ENCODE measurements around the gene MGLL. TPM values are rescaled to one million over a fixed set of nuclear protein-coding genes. Genes with fewer than 3 reads are reported as not detected.

Gene MGLL
- total and polyA plus RNA-seq, 2 experiments from 2014 or later: 58.7 to 184 TPM

DNA sequence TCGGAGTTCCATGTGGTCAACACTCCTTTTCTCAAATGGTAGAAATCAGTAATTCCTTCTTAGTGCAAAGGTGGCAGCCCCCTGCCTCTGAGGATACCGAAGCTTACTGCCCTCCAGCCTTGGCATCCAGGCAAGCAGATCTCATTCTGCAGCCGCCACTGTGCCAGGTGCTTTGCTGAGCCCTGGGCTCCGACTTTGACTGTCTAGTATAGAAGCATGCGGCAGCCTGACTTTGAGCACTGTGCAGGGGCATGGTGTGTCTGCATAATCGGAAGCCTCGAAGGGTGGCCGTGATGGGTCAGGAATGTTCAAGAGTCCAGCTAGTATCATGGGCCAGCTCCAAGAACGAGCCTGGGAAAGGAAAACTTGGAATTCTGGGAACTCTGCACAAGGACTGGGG, 109.9 kb downstream of the MGLL start:
- in situ Hi-C loops (cut with MboI): no loop called here

DNA sequence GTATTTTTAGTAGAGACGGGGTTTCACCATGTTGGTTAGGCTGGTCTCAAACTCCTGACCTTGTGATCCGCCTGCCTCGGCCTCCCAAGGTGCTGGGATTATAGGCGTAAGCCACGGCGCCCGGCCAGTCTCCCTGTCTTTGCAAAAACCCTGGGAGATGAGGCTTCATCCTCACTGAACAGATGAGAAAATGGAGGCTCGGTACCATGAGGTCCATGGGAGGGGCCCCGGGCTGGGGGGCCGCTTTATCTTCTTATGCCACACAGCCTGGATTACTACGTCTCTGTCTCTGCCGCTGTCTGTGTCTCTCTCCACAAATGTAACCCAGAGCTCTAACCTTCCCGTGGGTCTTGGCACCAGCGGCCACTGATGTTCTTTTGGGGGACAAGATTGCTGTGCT, 110.4 kb downstream of the MGLL start:
- Histone ChIP-seq H3K27me3 (replicated peaks; ENCODE audit: insufficient read depth) (no peaks in the 10 kb centered on the region), H3K9me2 (ENCODE audit: insufficient read depth) (no peaks in the 10 kb centered on the region), H3K9ac (no peak overlapping the region), H3K4me3 (no peak overlapping the region), H2AFZ (no peak overlapping the region), H3K36me3 (ENCODE audit: low read depth) (no peaks in the 10 kb centered on the region; the same call in 1 of the 2 replicates), H3F3A (ENCODE audit: insufficient read depth) (no peaks in the 10 kb centered on the region), H3K9me3 (ENCODE audit: low read depth) (no peaks in the 10 kb centered on the region), H4K20me1 (ENCODE audit: insufficient read depth) (no peaks in the 10 kb centered on the region), H3K27ac (no peak overlapping the region), H3K4me2 (ENCODE audit: unreplicated experiment) (no peak overlapping the region), H3K79me2 (ENCODE audit: insufficient read depth) (no peaks in the 10 kb centered on the region), H3K4me1 (ENCODE audit: insufficient read depth) (no peaks in the 10 kb centered on the region)
- WGBS, 2 experiments (ENCODE audit: low coverage in 1 of 2, low lambda C conversion rate in 2 of 2, missing lambda C conversion rate in 2 of 2): 89 to 91% methylated on average over 14 of the region's 14 CpGs
- no peak for TF ChIP-seq EZH2phosphoT487 (IDR thresholded peaks at IDR 0.05; ENCODE audit: insufficient read depth, low read depth)
- no peak for TF ChIP-seq EZH2 (IDR thresholded peaks at IDR 0.05; ENCODE audit: insufficient read depth, poor library complexity, severe bottlenecking)
- DNase-seq: no peak
- in situ Hi-C loops (cut with MboI): no loop called here

More for the DNA sequence above, 109.9 kb downstream of the MGLL start:
- Histone ChIP-seq H3K79me2 (ENCODE audit: insufficient read depth) (no peaks in the 10 kb centered on the region), H3K36me3 (ENCODE audit: low read depth) (no peaks in the 10 kb centered on the region; the same call in 1 of the 2 replicates), H3K4me1 (ENCODE audit: insufficient read depth) (no peaks in the 10 kb centered on the region), H3K27ac (no peak overlapping the region), H3K27me3 (replicated peaks; ENCODE audit: insufficient read depth) (no peaks in the 10 kb centered on the region), H3K9me3 (ENCODE audit: low read depth) (no peaks in the 10 kb centered on the region), H3K9me2 (ENCODE audit: insufficient read depth) (no peaks in the 10 kb centered on the region), H3K9ac (no peak overlapping the region), H3K4me2 (ENCODE audit: unreplicated experiment) (no peak overlapping the region), H4K20me1 (ENCODE audit: insufficient read depth) (no peaks in the 10 kb centered on the region), H3K4me3 (no peak overlapping the region), H3F3A (ENCODE audit: insufficient read depth) (no peaks in the 10 kb centered on the region), H2AFZ (no peak overlapping the region)
- DNase-seq: no peak
- TF ChIP-seq EZH2phosphoT487 (IDR thresholded peaks at IDR 0.05; ENCODE audit: insufficient read depth, low read depth): no peak
- no peak for TF ChIP-seq EZH2 (IDR thresholded peaks at IDR 0.05; ENCODE audit: insufficient read depth, poor library complexity, severe bottlenecking)
- 87 to 88% methylated on average over 9 of the region's 9 CpGs for WGBS, 2 experiments (ENCODE audit: low coverage in 1 of 2, low lambda C conversion rate in 2 of 2, missing lambda C conversion rate in 2 of 2)

DNA sequence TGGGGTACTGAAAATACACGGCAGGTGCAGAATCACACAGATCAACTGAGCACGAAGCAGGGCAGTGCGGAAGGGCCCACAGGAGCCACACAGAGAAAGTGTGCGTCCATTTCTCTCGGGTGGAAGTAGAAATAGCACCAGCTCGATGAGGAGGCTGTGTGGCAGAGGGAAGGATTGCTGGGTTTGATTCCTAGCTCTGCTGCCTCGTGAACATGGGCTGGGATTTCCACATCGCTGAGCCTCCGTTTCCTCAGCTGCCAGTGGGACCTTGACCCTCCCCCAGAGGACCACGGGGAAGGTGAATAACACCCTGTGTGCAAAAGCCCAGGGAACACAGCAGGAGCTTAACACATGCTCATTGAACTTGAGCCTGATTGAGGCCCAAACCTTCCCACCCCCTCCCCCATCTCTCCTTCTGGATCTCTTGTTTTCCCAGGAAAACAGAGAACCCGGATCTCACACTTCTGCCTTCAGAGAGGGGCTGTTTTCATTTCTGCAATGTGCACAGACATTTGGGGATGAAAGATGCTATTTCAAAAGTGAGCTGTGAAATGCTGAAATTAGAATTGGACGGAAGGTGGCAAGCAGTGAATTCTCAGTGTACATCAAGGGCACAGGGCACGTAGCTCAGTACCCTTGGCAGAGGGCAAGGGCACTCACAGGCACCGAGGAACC, 111.2 kb downstream of the MGLL start:
- no peak for TF ChIP-seq EZH2 (IDR thresholded peaks at IDR 0.05; ENCODE audit: insufficient read depth, poor library complexity, severe bottlenecking)
- Histone ChIP-seq H3K4me1 (ENCODE audit: insufficient read depth) (no peaks in the 10 kb centered on the region), H3K36me3 (ENCODE audit: low read depth) (no peaks in the 10 kb centered on the region; the same call in 1 of the 2 replicates), H3K4me2 (ENCODE audit: unreplicated experiment) (no peak overlapping the region), H3K27ac (no peak overlapping the region), H3K9ac (no peak overlapping the region), H4K20me1 (ENCODE audit: insufficient read depth) (no peaks in the 10 kb centered on the region), H3K79me2 (ENCODE audit: insufficient read depth) (no peaks in the 10 kb centered on the region), H3K9me2 (ENCODE audit: insufficient read depth) (no peaks in the 10 kb centered on the region), H3K4me3 (no peak overlapping the region), H3F3A (ENCODE audit: insufficient read depth) (no peaks in the 10 kb centered on the region), H2AFZ (no peak overlapping the region), H3K9me3 (ENCODE audit: low read depth) (no peaks in the 10 kb centered on the region), H3K27me3 (replicated peaks; ENCODE audit: insufficient read depth) (no peaks in the 10 kb centered on the region)
- in situ Hi-C loops (cut with MboI): no loop called here
- 86 to 89% methylated on average over 14 of the region's 14 CpGs for WGBS, 2 experiments (ENCODE audit: low coverage in 1 of 2, low lambda C conversion rate in 2 of 2, missing lambda C conversion rate in 2 of 2)
- no peak for DNase-seq

DNA sequence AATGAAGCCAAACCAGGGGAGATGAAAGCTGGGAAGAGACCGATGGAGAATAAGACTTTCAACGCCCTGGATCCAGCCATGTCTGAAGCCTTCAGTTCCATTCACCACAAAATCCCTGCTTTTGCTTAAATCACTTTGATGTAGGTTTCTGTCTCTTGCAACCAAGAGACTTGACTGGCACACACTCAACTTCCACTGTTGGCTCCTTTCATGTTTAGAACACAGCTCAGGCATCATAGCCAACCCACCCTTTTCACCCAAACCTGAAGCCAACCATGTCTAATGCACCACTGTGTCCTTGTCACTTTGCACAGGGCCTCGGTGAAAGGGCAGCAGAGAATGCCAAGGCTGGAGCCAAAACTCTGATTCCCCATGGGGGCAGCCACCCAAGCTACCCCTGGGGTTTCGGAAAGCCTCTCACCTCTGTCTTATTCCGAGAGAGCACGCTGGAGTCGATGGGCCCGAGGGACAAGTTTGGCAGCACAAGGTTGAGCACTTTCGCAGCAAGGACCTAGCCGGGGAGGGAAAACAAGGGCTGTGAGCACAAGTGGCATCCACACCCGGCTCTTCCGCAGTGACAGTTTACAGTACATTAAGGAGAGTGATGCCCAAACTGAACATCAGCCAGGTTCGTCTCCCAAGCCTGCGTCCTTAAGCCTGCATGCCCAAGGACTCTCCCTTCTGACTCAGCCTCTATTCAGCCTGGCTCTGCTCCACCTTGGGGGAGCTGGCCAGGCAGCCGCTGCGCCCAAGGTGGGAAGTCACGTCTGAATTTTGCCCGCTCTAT, 112.0 kb downstream of the MGLL start:
- no peak overlapping the region for H3K4me2 ChIP-seq (ENCODE audit: unreplicated experiment)
- DNase-seq: peak; percentile 58
- no peaks in the 10 kb centered on the region for H3K4me1 ChIP-seq (ENCODE audit: insufficient read depth)

More for the DNA sequence above, 112.0 kb downstream of the MGLL start:
- H3K27me3 ChIP-seq (replicated peaks; ENCODE audit: insufficient read depth): no peaks in the 10 kb centered on the region
- no peaks in the 10 kb centered on the region for H3K9me3 ChIP-seq (ENCODE audit: low read depth)
- H3K27ac ChIP-seq: no peak overlapping the region
- TF ChIP-seq EZH2 (IDR thresholded peaks at IDR 0.05; ENCODE audit: insufficient read depth, poor library complexity, severe bottlenecking) (no peak), EZH2phosphoT487 (IDR thresholded peaks at IDR 0.05; ENCODE audit: insufficient read depth, low read depth) (no peak)
- peaks cover 1% of the 10 kb centered on the region; the same call in 1 of the 2 replicates for H3K36me3 ChIP-seq (ENCODE audit: low read depth)
- no peaks in the 10 kb centered on the region for H3K9me2 ChIP-seq (ENCODE audit: insufficient read depth)
- H3K79me2 ChIP-seq (ENCODE audit: insufficient read depth): no peaks in the 10 kb centered on the region
- in situ Hi-C loops (cut with MboI): no loop called here
- H3K9ac ChIP-seq: no peak overlapping the region
- H3F3A ChIP-seq (ENCODE audit: insufficient read depth): no peaks in the 10 kb centered on the region
- WGBS, 2 experiments (ENCODE audit: low coverage in 1 of 2, low lambda C conversion rate in 2 of 2, missing lambda C conversion rate in 2 of 2): 73 to 76% methylated on average over 18 of the region's 18 CpGs
- H2AFZ ChIP-seq: no peak overlapping the region
- H3K4me3 ChIP-seq: no peak overlapping the region
- no peaks in the 10 kb centered on the region for H4K20me1 ChIP-seq (ENCODE audit: insufficient read depth)
